PC-9 (cell line): ENCODE results near the gene LENG8. TPM values are rescaled to one million over a fixed set of nuclear protein-coding genes. Genes with fewer than 3 reads are reported as not detected.

Source experiments
- BruUV-seq: library from RNA; stranded (reverse); fragments of 400-500 nt; replicated peaks from 2 replicates; lab custom pipeline; 2021; lab: Mats Ljungman, UMichigan
- CTCF ChIA-PET: fragments of 300-600 bp; sonication (Branson Sonifier 250); formaldehyde crosslinking; loops from one replicate; lab custom pipeline; 2022; ENCODE audit warnings: antibody characterized with exemption; lab: Charles Lee
- POLR2A ChIA-PET: fragments of 300-600 bp; sonication (Branson Sonifier 250); formaldehyde crosslinking; loops from one replicate; lab custom pipeline; 2022; ENCODE audit warnings: antibody characterized with exemption; ENCODE audit not compliant: unreplicated experiment; lab: Charles Lee
- DNase-seq, 2 experiments: peaks; one replicate each; pipeline versions ENCODE4 v3.0.0 to v3.0.0-alpha.2; 2015 to 2022; ENCODE audit warnings: mixed read lengths in 1 of 2
- H2AFZ ChIP-seq: fragments of 200-600 bp; sonication (generic); 2 replicates; pipeline ENCODE4 v1.8.1; 2017; ENCODE audit warnings: antibody characterized with exemption
- H3F3A ChIP-seq: fragments of 200-600 bp; sonication (generic); 2 replicates; pipeline ENCODE4 v1.8.1; 2017; ENCODE audit warnings: antibody characterized with exemption, mild to moderate bottlenecking, low read depth; ENCODE audit not compliant: insufficient read depth
- H3K27ac ChIP-seq: fragments of 200-600 bp; sonication (generic); 2 replicates; pipeline ENCODE4 v1.6.1; 2016; ENCODE audit warnings: mixed run types
- H3K27me3 ChIP-seq: fragments of 200-600 bp; sonication (generic); 2 replicates; pipeline ENCODE4 v1.6.1; 2016; ENCODE audit warnings: low read depth, mixed run types; ENCODE audit not compliant: insufficient read depth
- H3K36me3 ChIP-seq: fragments of 200-600 bp; sonication (generic); 2 replicates; pipeline ENCODE4 v1.6.1; 2016; ENCODE audit warnings: low read depth, mixed run types
- H3K4me1 ChIP-seq: fragments of 200-600 bp; sonication (generic); replicated peaks from 2 replicates; pipeline ENCODE4 v1.6.1; 2016; ENCODE audit warnings: mixed run types; ENCODE audit not compliant: insufficient read depth
- H3K4me2 ChIP-seq: fragments of 200-600 bp; sonication (generic); 2 replicates; pipeline ENCODE4 v1.6.1; 2017; ENCODE audit warnings: mixed run types
- H3K4me3 ChIP-seq: fragments of 200-600 bp; sonication (generic); 2 replicates; pipeline ENCODE4 v1.6.1; 2016; ENCODE audit warnings: mixed run types
- H3K79me2 ChIP-seq: fragments of 200-600 bp; sonication (generic); 2 replicates; pipeline ENCODE4 v1.6.1; 2017; ENCODE audit warnings: low read depth, mixed run types
- H3K9me2 ChIP-seq: fragments of 200-600 bp; sonication (generic); 2 replicates; pipeline ENCODE4 v1.8.1; 2017; ENCODE audit warnings: mild to moderate bottlenecking; ENCODE audit not compliant: insufficient read depth
- H3K9me3 ChIP-seq: fragments of 200-600 bp; sonication (generic); 2 replicates; pipeline ENCODE4 v1.8.1; 2016; ENCODE audit warnings: low read depth; ENCODE audit not compliant: insufficient read depth
- H4K20me1 ChIP-seq: fragments of 200-600 bp; sonication (generic); 2 replicates; pipeline ENCODE4 v1.8.1; 2017; ENCODE audit not compliant: insufficient read depth
- EZH2 ChIP-seq: fragments of 200-600 bp; sonication (generic); IDR thresholded peaks from 2 replicates; pipeline ENCODE4 v1.8.0; 2017; ENCODE audit warnings: antibody characterized with exemption, low read depth
- intact Hi-C: fragments of 100-400 bp; cut with micrococcal nuclease; formaldehyde crosslinking; loops from one replicate; pipeline ENCODE4 v1.10.0; 2022; ENCODE audit not compliant: unreplicated experiment
- total RNA-seq: library from RNA; stranded (reverse); gene quantifications from 2 replicates; pipeline ENCODE4 v1.2.3, GENCODE V29; 2021
- TF ChIP-seq, protein P1 (sequence below): fragments of 200-600 bp; sonication (generic); conservative IDR thresholded peaks from 2 replicates; pipeline ENCODE4 v1.6.1; 2017; ENCODE audit warnings: mixed run types, antibody characterized with exemption, mild to moderate bottlenecking, moderate library complexity

Gene LENG8
- total RNA-seq, 1 experiment from 2014 or later, result 274 TPM

GRCh38 chr19:54425382-54425723 is 23.6 kb upstream of the LENG8 start:
- BruUV-seq, result no TSS peak
- Histone ChIP-seq H3K4me3 (no peak overlapping the region), H3K36me3 (no peaks in the 10 kb centered on the region), H2AFZ (no peak overlapping the region), H3F3A (peaks cover 5% of the 10 kb centered on the region; the same call in 1 of the 2 replicates), H3K9me3 (no peaks in the 10 kb centered on the region), H3K4me2 (no peak overlapping the region), H3K4me1 (peaks cover 17% of the 10 kb centered on the region), H3K9me2 (no peaks in the 10 kb centered on the region), H3K27ac (no peak overlapping the region), H3K79me2 (no peaks in the 10 kb centered on the region), H3K27me3 (peaks cover 33% of the 10 kb centered on the region), H4K20me1 (no peaks in the 10 kb centered on the region)
- ChIA-PET POLR2A (no interaction called here), CTCF (no interaction called here)
- intact Hi-C loops, result no loop called here
- TF ChIP-seq, protein P1, sequence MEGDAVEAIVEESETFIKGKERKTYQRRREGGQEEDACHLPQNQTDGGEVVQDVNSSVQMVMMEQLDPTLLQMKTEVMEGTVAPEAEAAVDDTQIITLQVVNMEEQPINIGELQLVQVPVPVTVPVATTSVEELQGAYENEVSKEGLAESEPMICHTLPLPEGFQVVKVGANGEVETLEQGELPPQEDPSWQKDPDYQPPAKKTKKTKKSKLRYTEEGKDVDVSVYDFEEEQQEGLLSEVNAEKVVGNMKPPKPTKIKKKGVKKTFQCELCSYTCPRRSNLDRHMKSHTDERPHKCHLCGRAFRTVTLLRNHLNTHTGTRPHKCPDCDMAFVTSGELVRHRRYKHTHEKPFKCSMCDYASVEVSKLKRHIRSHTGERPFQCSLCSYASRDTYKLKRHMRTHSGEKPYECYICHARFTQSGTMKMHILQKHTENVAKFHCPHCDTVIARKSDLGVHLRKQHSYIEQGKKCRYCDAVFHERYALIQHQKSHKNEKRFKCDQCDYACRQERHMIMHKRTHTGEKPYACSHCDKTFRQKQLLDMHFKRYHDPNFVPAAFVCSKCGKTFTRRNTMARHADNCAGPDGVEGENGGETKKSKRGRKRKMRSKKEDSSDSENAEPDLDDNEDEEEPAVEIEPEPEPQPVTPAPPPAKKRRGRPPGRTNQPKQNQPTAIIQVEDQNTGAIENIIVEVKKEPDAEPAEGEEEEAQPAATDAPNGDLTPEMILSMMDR, result no peak
- no peak for TF ChIP-seq EZH2
- no peak for DNase-seq

GRCh38 chr19:54426291-54426931 is 22.6 kb upstream of the LENG8 start:
- H3K79me2 ChIP-seq, result no peaks in the 10 kb centered on the region
- no peak for TF ChIP-seq EZH2
- no peaks in the 10 kb centered on the region for H3K9me2 ChIP-seq
- H3K27me3 ChIP-seq, result peaks cover 22% of the 10 kb centered on the region
- H3K36me3 ChIP-seq, result no peaks in the 10 kb centered on the region
- peaks cover 15% of the 10 kb centered on the region for H3F3A ChIP-seq
- peak overlapping the region; percentile 12; the same call in 1 of the 2 replicates for H3K4me3 ChIP-seq
- no peak overlapping the region for H3K27ac ChIP-seq
- DNase-seq, result peak; percentile 66 to 74
- BruUV-seq, result no TSS peak
- peak overlapping the region; percentile 51 for H3K4me2 ChIP-seq
- intact Hi-C loops, result loop anchor here (2.0 kb wide), 1 partner anchor 36 kb away; no protein-coding TSS in a partner anchor
- no peaks in the 10 kb centered on the region for H3K9me3 ChIP-seq
- peaks cover 27% of the 10 kb centered on the region for H3K4me1 ChIP-seq
- CTCF ChIA-PET, result no interaction called here
- peak overlapping the region; percentile 12; the same call in 1 of the 2 replicates for H2AFZ ChIP-seq
- H4K20me1 ChIP-seq, result no peaks in the 10 kb centered on the region
- POLR2A ChIA-PET, result no interaction called here

- BruUV-seq, result no TSS peak
- Histone ChIP-seq H3K4me2 (no peak overlapping the region), H4K20me1 (no peaks in the 10 kb centered on the region), H3K9me3 (no peaks in the 10 kb centered on the region), H3F3A (peaks cover 26% of the 10 kb centered on the region), H3K27me3 (peaks cover 12% of the 10 kb centered on the region; the same call in 1 of the 2 replicates), H3K27ac (no peak overlapping the region), H3K36me3 (no peaks in the 10 kb centered on the region), H3K9me2 (no peaks in the 10 kb centered on the region), H3K79me2 (no peaks in the 10 kb centered on the region), H3K4me1 (peaks cover 36% of the 10 kb centered on the region), H3K4me3 (no peak overlapping the region), H2AFZ (no peak overlapping the region)
- POLR2A ChIA-PET, result interaction anchor here (0.6 kb wide), 1 partner anchor 657 kb away, joined by 7 read pairs; no protein-coding TSS in a partner anchor
- CTCF ChIA-PET, result interaction anchor here (0.6 to 0.7 kb wide), 2 partner anchors 11 to 870 kb away, joined by 3 to 4 read pairs; no protein-coding TSS in a partner anchor
- DNase-seq, result peak in 1 of 2 experiments; percentile 26
- intact Hi-C loops, result loop anchor here (2.0 kb wide), 1 partner anchor 37 kb away; no protein-coding TSS in a partner anchor
- no peak for TF ChIP-seq EZH2
- TF ChIP-seq, protein P1, result no peak
Measured at GRCh38 chr19:54427586-54427985, 21.4 kb upstream of the LENG8 start.
